MCF 10A (cell line): Measurements from ENCODE around the gene CARD9. TPM values are rescaled to one million over a fixed set of nuclear protein-coding genes. Genes with fewer than 3 reads are reported as not detected.

Experiments
- BruUV-seq: library from RNA; stranded (reverse); fragments of 400-500 nt; replicated peaks from 2 replicates; lab custom pipeline; 2021; lab: Mats Ljungman, UMichigan
- CTCF ChIA-PET: fragments of 300-600 bp; sonication (Branson Sonifier 250); formaldehyde crosslinking; extraction: SDS; loops from one replicate; lab custom pipeline; 2021; ENCODE audit warnings: antibody characterized with exemption, inconsistent platforms; lab: Yijun Ruan, JAX
- POLR2A ChIA-PET: fragments of 300-600, 350-650 bp; sonication (Branson Sonifier 250); formaldehyde crosslinking; extraction: SDS; loops from one replicate; lab custom pipeline; 2020; ENCODE audit warnings: antibody characterized with exemption, inconsistent platforms; lab: Yijun Ruan, JAX
- DNase-seq: peaks from one replicate; pipeline ENCODE4 v3.0.0-alpha.2; 2018; ENCODE audit not compliant: unreplicated experiment
- H3K27ac Mint-ChIP-seq: one replicate; pipeline ENCODE4 v1.8.0; 2022; ENCODE audit warnings: mild to moderate bottlenecking, low read depth, mixed read lengths; ENCODE audit not compliant: unreplicated experiment
- H3K27me3 Mint-ChIP-seq: one replicate; pipeline ENCODE4 v1.8.0; 2022; ENCODE audit warnings: mixed read lengths; ENCODE audit not compliant: insufficient read depth, unreplicated experiment
- H3K36me3 Mint-ChIP-seq: one replicate; pipeline ENCODE4 v1.8.0; 2022; ENCODE audit warnings: mild to moderate bottlenecking, moderate library complexity, mixed read lengths; ENCODE audit not compliant: insufficient read depth, unreplicated experiment
- H3K4me1 Mint-ChIP-seq: one replicate; pipeline ENCODE4 v1.8.0; 2022; ENCODE audit warnings: mixed read lengths; ENCODE audit not compliant: insufficient read depth, unreplicated experiment
- H3K4me3 Mint-ChIP-seq: one replicate; pipeline ENCODE4 v1.8.0; 2022; ENCODE audit warnings: mild to moderate bottlenecking, moderate library complexity, mixed read lengths; ENCODE audit not compliant: unreplicated experiment
- H3K9me3 Mint-ChIP-seq: one replicate; pipeline ENCODE4 v1.8.0; 2022; ENCODE audit warnings: mixed read lengths; ENCODE audit not compliant: unreplicated experiment
- CTCF ChIP-seq: fragments of 200-600 bp; IDR thresholded peaks from one replicate; pipeline ENCODE4 v1.8.0; 2022; ENCODE audit warnings: antibody characterized with exemption, mild to moderate bottlenecking; ENCODE audit not compliant: unreplicated experiment
- intact Hi-C: fragments of 100-400 bp; cut with micrococcal nuclease; formaldehyde crosslinking; loops from 2 replicates; pipeline ENCODE4 v1.14.1; 2022
- total RNA-seq: library from RNA; stranded (reverse); gene quantifications from 2 replicates; pipeline ENCODE4 v1.2.3, GENCODE V29; 2022

CARD9 gene
- total RNA-seq, 1 experiment from 2014 or later: 0.33 TPM

DNA sequence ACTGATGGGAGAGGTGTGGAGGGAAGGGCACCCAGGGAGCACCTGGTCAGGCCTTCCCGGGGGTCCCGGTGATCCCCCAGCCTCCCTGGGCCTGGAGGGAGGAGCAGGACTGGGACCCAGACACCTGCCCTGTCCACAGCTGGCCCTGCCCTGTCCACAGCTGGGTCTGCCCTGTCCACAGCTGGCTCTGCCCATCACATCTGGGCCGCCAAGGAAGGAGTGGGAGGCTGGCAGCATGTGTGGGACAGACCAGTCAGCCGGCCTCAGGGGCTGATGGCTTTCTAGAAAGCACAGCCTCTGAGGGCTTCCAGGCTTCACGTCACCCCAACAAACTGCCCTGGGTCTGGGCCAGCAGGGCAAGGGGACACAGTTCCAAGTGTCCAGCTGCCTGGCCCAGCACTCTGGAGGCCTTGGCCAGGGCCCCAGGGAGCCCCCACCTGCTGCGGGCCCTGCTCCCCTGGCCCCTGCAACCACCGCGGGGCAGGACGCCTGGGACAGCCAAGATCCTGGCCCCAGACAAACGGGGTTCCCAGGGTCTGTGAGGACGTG lies 22.1 kb downstream of the CARD9 start:
- Mint-ChIP-seq H3K27ac (no peak overlapping the region), H3K27me3 (no peaks in the 10 kb centered on the region), H3K36me3 (no peaks in the 10 kb centered on the region), H3K4me1 (peaks cover 5% of the 10 kb centered on the region), H3K4me3 (no peak overlapping the region), H3K9me3 (no peaks in the 10 kb centered on the region)
- CTCF ChIA-PET: interaction anchor here (0.6 kb wide), 1 partner anchor 1159 kb away, joined by 4 read pairs; no protein-coding TSS in a partner anchor
- POLR2A ChIA-PET: no interaction called here
- no TSS peak for BruUV-seq
- TF ChIP-seq CTCF: no peak
- DNase-seq: no peak
- intact Hi-C loops: no loop called here

GRCh38 chr9:136349546-136349945 lies 23.9 kb downstream of the CARD9 start:
- Mint-ChIP-seq H3K36me3 (no peaks in the 10 kb centered on the region), H3K27ac (no peak overlapping the region), H3K4me3 (no peak overlapping the region), H3K27me3 (no peaks in the 10 kb centered on the region), H3K9me3 (no peaks in the 10 kb centered on the region), H3K4me1 (peaks cover 1% of the 10 kb centered on the region)
- no peak for TF ChIP-seq CTCF
- no TSS peak for BruUV-seq
- CTCF ChIA-PET: interaction anchor here (0.6 kb wide), 1 partner anchor 23 kb away, joined by 5 read pairs; no protein-coding TSS in a partner anchor
- intact Hi-C loops: no loop called here
- POLR2A ChIA-PET: no interaction called here
- DNase-seq: no peak

DNA sequence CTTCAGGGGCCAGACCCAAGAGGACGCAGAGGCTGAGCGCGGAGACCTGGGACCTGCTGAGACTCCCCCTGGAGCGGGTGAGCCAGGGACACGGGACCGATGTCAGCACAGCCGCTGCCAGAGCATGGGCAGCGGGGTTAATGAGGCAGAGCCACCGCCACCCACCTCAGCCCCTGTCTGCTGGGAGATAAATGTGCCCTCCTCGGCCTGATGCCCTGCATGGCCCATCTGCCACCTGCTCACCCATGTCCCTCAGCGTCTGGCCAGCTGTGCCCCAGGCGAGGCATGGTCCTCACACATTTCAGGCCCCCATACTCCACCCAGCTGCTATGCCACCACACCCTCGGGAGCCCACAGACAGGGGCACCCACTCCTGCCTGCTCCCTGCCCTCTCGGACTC lies 24.8 kb downstream of the CARD9 start:
- CTCF ChIA-PET: no interaction called here
- Mint-ChIP-seq H3K9me3 (no peaks in the 10 kb centered on the region), H3K27ac (no peak overlapping the region), H3K4me1 (no peaks in the 10 kb centered on the region), H3K36me3 (no peaks in the 10 kb centered on the region), H3K4me3 (no peak overlapping the region), H3K27me3 (no peaks in the 10 kb centered on the region)
- POLR2A ChIA-PET: no interaction called here
- DNase-seq: no peak
- intact Hi-C loops: no loop called here
- no TSS peak for BruUV-seq
- no peak for TF ChIP-seq CTCF

GRCh38 chr9:136347472-136348256 lies 25.8 kb downstream of the CARD9 start:
- BruUV-seq: no TSS peak
- no peaks in the 10 kb centered on the region for H3K4me1 Mint-ChIP-seq
- POLR2A ChIA-PET: interaction anchor here (2.1 kb wide), 1 partner anchor 16 kb away, joined by 10 read pairs; the partner anchor contains the start of gene DNLZ
- H3K4me3 Mint-ChIP-seq: no peak overlapping the region
- H3K27me3 Mint-ChIP-seq: no peaks in the 10 kb centered on the region
- no peak overlapping the region for H3K27ac Mint-ChIP-seq
- CTCF ChIA-PET: no interaction called here
- no peak for TF ChIP-seq CTCF
- intact Hi-C loops: no loop called here
- DNase-seq: no peak
- no peaks in the 10 kb centered on the region for H3K36me3 Mint-ChIP-seq
- no peaks in the 10 kb centered on the region for H3K9me3 Mint-ChIP-seq
